M059J (cell line): Measurements from ENCODE around the gene SLC16A11. TPM values are rescaled to one million over a fixed set of nuclear protein-coding genes. Genes with fewer than 3 reads are reported as not detected.

Experiments used
- total RNA-seq: library from RNA; depleted of rRNA; stranded (reverse); fragments of >200 nt; shearing (Covaris generic); gene quantifications from 2 replicates; pipeline ENCODE4 v1.2.3, GENCODE V29; 2014; rRNA removed

The SLC16A11 gene
- total RNA-seq, 1 experiment from 2014 or later: not detected

Other genes with a start within 250 kb of the SLC16A11 start
- not detected in 2 replicates for gene TEKT1, start 212.4 kb downstream of the SLC16A11 start, total RNA-seq
- gene ALOX12, start 48.0 kb downstream of the SLC16A11 start, total RNA-seq: not detected in 2 replicates
- gene RNASEK, start 31.5 kb downstream of the SLC16A11 start, total RNA-seq: 262 and 391 TPM in 2 replicates
- not detected in 2 replicates for gene BCL6B, start 21.0 kb downstream of the SLC16A11 start, total RNA-seq
- gene SLC16A13, start 8.1 kb downstream of the SLC16A11 start, total RNA-seq: 0.30 and 0.54 TPM in 2 replicates
- not detected in 2 replicates for gene CLEC10A, start 36.2 kb upstream of the SLC16A11 start, total RNA-seq
- not detected in 2 replicates for gene ASGR2, start 70.7 kb upstream of the SLC16A11 start, total RNA-seq
- gene ASGR1, start 135.3 kb upstream of the SLC16A11 start, total RNA-seq: not detected in 2 replicates
- 4.7 and 7.8 TPM in 2 replicates for gene DLG4, start 175.7 kb upstream of the SLC16A11 start, total RNA-seq
- 294 and 491 TPM in 2 replicates for gene ACADVL, start 175.8 kb upstream of the SLC16A11 start, total RNA-seq
- gene DVL2, start 190.4 kb upstream of the SLC16A11 start, total RNA-seq: 23.9 and 39.1 TPM in 2 replicates
- gene PHF23, start 195.4 kb upstream of the SLC16A11 start, total RNA-seq: 49.6 and 53.3 TPM in 2 replicates
- 575 and 595 TPM in 2 replicates for gene GABARAP, start 198.4 kb upstream of the SLC16A11 start, total RNA-seq
- 38.4 and 42.6 TPM in 2 replicates for gene CTDNEP1, start 207.6 kb upstream of the SLC16A11 start, total RNA-seq
- 75.1 and 75.3 TPM in 2 replicates for gene ELP5, start 208.1 kb upstream of the SLC16A11 start, total RNA-seq
- gene CLDN7, start 218.4 kb upstream of the SLC16A11 start, total RNA-seq: 0.10 and 2.4 TPM in 2 replicates
- 0.44 TPM in 1 of 2 replicates, not detected in the other for gene SLC2A4, start 237.6 kb upstream of the SLC16A11 start, total RNA-seq